ENCODE measurements around the gene PDZD2.

PDZD2 gene

GRCh38 chr5:31807789-31808540, 169.0 kb downstream of the PDZD2 start:
- Mint-ChIP-seq H3K36me3 (ENCODE audit: low read depth) (no peaks in the 10 kb centered on the region), H3K9me3 (no peaks in the 10 kb centered on the region)
- no peak for DNase-seq

DNA sequence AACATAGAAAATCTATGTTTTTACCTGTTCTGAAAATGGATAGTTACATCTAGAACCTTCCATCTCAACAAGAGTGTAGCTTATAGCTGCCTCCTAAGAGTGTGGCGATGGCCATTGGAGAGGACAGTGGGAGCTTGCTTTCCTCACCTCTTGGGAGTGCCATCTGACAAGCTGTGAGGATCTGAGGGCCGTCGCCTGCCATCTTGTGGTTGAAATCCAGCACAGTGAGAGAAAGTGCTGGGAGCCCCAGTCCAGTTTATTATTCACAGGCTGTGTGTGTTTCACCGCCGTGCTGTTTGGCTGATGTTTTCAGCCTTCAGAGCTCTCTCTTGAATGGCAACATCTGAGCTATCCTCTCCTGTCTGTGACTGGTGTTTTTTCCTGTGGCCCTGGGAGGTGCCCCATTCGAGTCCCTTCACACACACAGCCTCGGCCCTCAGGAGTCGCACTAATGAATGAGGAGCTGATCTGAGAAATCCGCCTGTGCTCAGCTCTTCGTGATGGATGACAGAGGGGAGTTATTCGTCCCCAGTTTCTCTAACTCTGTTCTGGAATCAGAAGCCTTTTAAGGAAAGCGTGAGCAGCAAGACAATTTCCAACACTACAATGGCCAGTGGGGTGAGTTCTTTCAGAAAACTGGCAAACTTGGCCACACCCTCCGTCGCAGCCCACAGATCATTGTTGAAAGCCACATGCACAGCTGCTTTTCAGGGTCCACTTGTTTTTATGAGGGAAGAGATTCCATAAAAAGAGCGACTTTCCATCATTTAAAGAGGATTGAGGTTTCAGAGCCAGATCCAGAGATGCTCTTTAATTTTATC, 170.3 kb downstream of the PDZD2 start:
- Mint-ChIP-seq H3K27ac (no peak overlapping the region), H3K27me3 (no peaks in the 10 kb centered on the region), H3K36me3 (ENCODE audit: low read depth) (no peaks in the 10 kb centered on the region), H3K4me3 (no peak overlapping the region), H3K4me1 (ENCODE audit: low read depth) (no peaks in the 10 kb centered on the region), H3K9me3 (no peaks in the 10 kb centered on the region)
- DNase-seq, result peak; percentile 30

More at GRCh38 chr5:31807789-31808540, 169.0 kb downstream of the PDZD2 start:
- Mint-ChIP-seq H3K4me3 (no peak overlapping the region), H3K4me1 (ENCODE audit: low read depth) (no peaks in the 10 kb centered on the region), H3K27ac (no peak overlapping the region), H3K27me3 (no peaks in the 10 kb centered on the region)

DNA sequence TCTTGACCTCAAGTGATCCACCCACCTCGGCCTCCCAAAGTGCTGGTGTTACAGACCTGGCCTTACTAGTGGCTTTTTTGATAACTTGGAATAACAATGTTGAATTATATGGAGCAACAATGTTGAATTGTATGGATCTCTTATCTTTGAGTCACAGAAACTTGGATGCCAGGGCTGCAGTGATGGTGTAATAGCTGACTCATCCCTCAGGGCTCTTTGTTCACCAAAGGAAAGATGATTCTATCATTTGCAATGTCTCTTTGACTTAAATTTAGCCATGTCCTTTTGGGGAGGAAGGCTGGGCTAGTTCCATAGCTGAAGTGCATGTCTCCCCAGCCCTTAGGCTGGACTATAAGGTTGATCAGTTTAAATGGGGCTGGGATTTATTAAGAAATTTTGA, 172.3 kb downstream of the PDZD2 start:
- DNase-seq, result no peak
- Mint-ChIP-seq H3K27ac (no peak overlapping the region), H3K36me3 (ENCODE audit: low read depth) (no peaks in the 10 kb centered on the region), H3K4me1 (ENCODE audit: low read depth) (no peaks in the 10 kb centered on the region), H3K27me3 (no peaks in the 10 kb centered on the region), H3K4me3 (no peak overlapping the region), H3K9me3 (no peaks in the 10 kb centered on the region)

- Mint-ChIP-seq H3K27me3 (no peaks in the 10 kb centered on the region), H3K9me3 (no peaks in the 10 kb centered on the region), H3K4me3 (no peak overlapping the region), H3K36me3 (ENCODE audit: low read depth) (no peaks in the 10 kb centered on the region), H3K27ac (no peak overlapping the region), H3K4me1 (ENCODE audit: low read depth) (no peaks in the 10 kb centered on the region)
- DNase-seq, result no peak
Observed at GRCh38 chr5:31815376-31815775, 176.4 kb downstream of the PDZD2 start.

DNA sequence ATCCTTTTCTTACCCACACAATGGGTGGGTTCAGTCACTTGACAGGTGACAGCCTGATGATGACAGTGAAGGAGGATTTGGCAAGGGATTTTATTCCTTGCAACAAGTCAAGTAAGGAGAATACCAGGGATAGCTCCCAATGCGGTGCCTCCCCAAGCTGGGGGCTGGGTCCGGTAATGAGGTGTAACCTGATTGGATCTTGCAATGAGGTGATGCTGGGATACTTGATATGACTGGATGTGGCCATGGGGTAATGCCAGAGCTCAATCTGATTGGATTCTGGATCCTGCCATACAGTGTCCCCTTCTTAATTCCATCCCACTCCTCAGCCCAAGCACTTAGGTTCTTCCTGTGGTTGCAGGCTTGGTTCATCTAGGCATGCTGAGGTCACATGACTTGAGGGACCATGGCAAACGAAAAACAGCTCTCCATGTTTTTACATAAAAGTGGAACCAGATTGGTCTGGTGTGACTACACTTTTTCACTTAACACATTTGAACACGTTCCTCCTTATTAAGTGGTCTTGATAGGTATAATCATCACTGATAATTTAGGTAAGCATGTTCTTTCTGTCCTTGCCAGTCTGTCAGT, 181.1 kb downstream of the PDZD2 start:
- H3K4me1 Mint-ChIP-seq (ENCODE audit: low read depth), result no peaks in the 10 kb centered on the region
- no peak for DNase-seq
- no peak overlapping the region for H3K27ac Mint-ChIP-seq
- H3K4me3 Mint-ChIP-seq, result no peak overlapping the region
- H3K36me3 Mint-ChIP-seq (ENCODE audit: low read depth), result no peaks in the 10 kb centered on the region
- no peaks in the 10 kb centered on the region for H3K9me3 Mint-ChIP-seq
- peaks cover 6% of the 10 kb centered on the region for H3K27me3 Mint-ChIP-seq

DNA sequence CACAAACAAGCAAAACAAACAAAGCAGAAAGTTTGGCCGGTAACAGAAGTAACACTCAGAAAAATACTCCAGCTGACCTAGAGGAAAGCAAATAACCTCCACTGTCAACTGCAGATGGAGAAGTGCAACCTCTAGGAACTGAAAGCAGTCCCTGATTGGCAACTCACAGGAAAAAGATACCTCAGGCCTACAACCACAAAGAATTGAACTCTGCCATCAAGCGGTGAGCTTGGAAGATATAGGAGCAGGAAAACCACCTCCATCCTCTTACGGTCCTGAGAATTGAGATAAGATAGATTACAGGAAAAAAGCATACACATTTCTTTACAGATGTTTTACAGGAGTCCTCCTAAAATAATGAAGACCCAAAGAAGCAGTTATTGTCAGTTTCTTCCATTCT, 184.5 kb downstream of the PDZD2 start:
- peaks cover 7% of the 10 kb centered on the region for H3K27me3 Mint-ChIP-seq
- peaks cover 9% of the 10 kb centered on the region for H3K4me1 Mint-ChIP-seq (ENCODE audit: low read depth)
- H3K4me3 Mint-ChIP-seq, result no peak overlapping the region
- no peak overlapping the region for H3K27ac Mint-ChIP-seq
- DNase-seq, result no peak
- no peaks in the 10 kb centered on the region for H3K9me3 Mint-ChIP-seq
- H3K36me3 Mint-ChIP-seq (ENCODE audit: low read depth), result no peaks in the 10 kb centered on the region

DNA sequence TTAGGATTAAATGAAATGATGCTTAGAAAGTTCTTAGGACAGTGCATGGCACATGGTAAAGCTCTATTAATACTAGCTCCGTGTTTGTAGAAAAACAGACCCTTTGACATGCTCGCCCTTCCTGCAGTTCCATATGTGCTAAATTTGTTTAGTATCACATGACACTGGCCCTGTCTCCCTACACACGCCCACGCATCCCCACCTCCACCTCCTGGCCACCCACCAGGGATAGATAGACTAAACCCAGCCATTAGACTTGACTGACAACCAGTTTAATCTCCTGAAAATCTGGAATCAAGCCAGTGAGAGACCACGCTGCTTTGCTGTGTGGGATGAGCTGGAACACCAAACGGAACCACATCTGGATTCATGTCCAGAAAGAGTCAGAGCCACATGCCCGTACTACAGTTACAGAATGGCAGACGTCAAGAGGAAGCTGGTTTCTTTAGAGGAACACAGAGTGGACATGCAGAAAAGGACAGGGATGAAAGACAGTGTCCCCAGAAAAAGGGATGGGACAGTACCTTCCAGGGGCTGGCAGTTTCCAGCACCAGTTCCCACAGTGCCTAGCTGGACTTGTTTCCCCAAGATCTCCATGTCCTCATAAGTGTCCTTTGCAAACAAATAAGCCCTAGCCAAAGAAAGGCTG, 186.1 kb downstream of the PDZD2 start:
- Mint-ChIP-seq H3K9me3 (no peaks in the 10 kb centered on the region), H3K36me3 (ENCODE audit: low read depth) (no peaks in the 10 kb centered on the region), H3K4me1 (ENCODE audit: low read depth) (peaks cover 9% of the 10 kb centered on the region), H3K27ac (no peak overlapping the region), H3K27me3 (peaks cover 7% of the 10 kb centered on the region), H3K4me3 (no peak overlapping the region)
- no peak for DNase-seq

- DNase-seq, result peak; percentile 33
- peaks cover 9% of the 10 kb centered on the region for H3K4me1 Mint-ChIP-seq (ENCODE audit: low read depth)
- H3K27ac Mint-ChIP-seq, result no peak overlapping the region
- no peak overlapping the region for H3K4me3 Mint-ChIP-seq
- peaks cover 7% of the 10 kb centered on the region for H3K27me3 Mint-ChIP-seq
- no peaks in the 10 kb centered on the region for H3K36me3 Mint-ChIP-seq (ENCODE audit: low read depth)
- H3K9me3 Mint-ChIP-seq, result no peaks in the 10 kb centered on the region
Observed at GRCh38 chr5:31825518-31826068, 186.7 kb downstream of the PDZD2 start.

DNA sequence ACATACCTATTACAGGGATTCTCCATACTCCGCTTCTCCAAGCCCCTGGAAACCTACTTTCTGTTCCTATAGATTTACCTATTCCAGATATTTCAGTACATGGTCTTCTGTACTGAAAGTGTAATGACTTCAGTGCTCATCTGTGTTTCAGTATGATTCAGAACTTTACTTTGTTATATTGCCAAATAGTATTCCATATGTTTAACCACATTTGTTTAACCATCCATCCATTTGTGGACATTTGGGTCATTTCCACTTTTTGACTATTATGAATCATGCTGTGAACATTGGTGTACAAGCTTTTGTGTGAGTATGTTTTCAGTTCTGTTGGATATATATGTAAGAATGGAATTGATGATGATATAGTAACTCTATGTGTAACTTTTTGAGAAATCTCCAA, 188.9 kb downstream of the PDZD2 start:
- peaks cover 7% of the 10 kb centered on the region for H3K27me3 Mint-ChIP-seq
- H3K9me3 Mint-ChIP-seq, result no peaks in the 10 kb centered on the region
- H3K4me1 Mint-ChIP-seq (ENCODE audit: low read depth), result peaks cover 9% of the 10 kb centered on the region
- DNase-seq, result no peak
- no peak overlapping the region for H3K4me3 Mint-ChIP-seq
- H3K27ac Mint-ChIP-seq, result no peak overlapping the region
- H3K36me3 Mint-ChIP-seq (ENCODE audit: low read depth), result no peaks in the 10 kb centered on the region

DNA sequence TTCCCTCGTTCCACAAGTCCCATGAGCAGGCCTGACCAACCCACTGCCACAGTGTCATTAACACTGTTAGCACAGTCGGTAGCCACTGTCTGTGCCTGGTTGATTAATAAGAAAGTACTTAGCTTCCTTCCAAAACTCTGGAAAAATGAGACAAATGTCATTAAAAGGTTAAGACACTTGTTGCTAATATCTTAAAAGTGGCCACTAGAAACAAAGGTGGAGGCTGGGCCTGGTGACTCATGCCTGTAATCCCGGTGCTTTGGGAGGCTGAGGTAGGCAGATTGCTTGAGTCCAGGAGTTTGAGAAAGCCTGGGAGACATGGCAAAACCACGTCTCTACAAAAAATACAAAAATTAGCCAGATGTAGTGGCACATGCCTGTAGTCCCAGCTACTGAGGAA, 194.0 kb downstream of the PDZD2 start:
- H3K4me1 Mint-ChIP-seq (ENCODE audit: low read depth), result no peaks in the 10 kb centered on the region
- H3K4me3 Mint-ChIP-seq, result no peak overlapping the region
- H3K27ac Mint-ChIP-seq, result no peak overlapping the region
- no peaks in the 10 kb centered on the region for H3K9me3 Mint-ChIP-seq
- no peaks in the 10 kb centered on the region for H3K36me3 Mint-ChIP-seq (ENCODE audit: low read depth)
- no peak for DNase-seq
- no peaks in the 10 kb centered on the region for H3K27me3 Mint-ChIP-seq

DNA sequence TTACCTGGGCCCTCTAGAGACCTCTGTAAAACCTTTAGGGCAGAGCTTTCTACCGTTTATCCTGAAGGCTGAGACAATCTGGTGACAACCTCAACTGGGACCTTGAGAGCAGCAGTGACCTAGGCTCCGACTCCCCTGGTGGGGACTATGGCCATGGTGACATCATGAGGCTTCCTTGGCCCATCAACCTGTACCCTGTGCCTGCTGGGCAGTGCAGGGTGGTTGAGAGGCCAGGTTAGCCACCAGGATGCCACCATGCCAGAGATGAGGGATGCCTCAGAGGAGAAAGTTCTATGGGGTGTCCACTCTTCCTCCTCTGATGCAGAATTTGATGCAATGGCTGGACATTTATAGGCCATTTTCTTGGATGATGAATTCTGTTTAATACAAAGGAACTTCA, 194.8 kb downstream of the PDZD2 start:
- H3K9me3 Mint-ChIP-seq, result no peaks in the 10 kb centered on the region
- DNase-seq, result no peak

DNA sequence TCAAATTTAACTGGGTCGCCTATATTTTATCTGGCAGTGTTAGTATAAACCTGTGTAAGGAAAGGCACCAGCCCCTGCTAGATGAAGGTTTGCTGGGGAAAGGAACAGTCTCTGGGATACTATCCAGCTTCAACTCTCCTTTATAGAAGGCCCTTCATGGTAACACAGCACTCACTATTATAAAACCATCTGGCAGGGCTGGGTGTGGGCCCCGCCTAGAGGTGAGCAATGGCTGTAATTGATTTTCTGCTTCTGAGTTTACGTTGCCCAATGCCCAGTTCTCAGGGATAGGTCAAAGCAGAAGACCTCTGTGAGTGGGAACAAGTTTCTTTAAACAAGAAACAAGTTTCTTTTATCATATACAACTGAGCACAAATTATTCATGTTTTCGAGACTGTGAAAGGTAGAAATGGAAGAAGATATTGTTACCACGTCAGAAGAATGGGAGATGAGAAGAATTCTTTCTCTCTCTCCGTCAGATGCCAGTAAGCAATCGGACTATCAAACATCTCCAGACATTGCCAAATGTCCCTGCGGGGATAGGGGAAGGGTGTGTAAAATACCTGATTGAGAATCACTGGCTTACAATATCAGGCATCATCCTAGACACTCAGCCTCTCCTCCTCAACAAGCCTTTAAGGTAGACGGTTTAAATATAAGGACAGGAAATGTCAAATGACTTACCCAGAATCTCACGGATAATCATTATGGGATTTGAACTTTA, 205.9 kb downstream of the PDZD2 start:
- H3K36me3 Mint-ChIP-seq (ENCODE audit: low read depth), result no peaks in the 10 kb centered on the region
- H3K27me3 Mint-ChIP-seq, result no peaks in the 10 kb centered on the region
- no peak overlapping the region for H3K27ac Mint-ChIP-seq
- H3K4me1 Mint-ChIP-seq (ENCODE audit: low read depth), result no peaks in the 10 kb centered on the region
- no peaks in the 10 kb centered on the region for H3K9me3 Mint-ChIP-seq
- no peak overlapping the region for H3K4me3 Mint-ChIP-seq
- no peak for DNase-seq

More for the DNA sequence above, 194.8 kb downstream of the PDZD2 start:
- Mint-ChIP-seq H3K36me3 (ENCODE audit: low read depth) (no peaks in the 10 kb centered on the region), H3K27ac (no peak overlapping the region), H3K4me1 (ENCODE audit: low read depth) (no peaks in the 10 kb centered on the region), H3K27me3 (no peaks in the 10 kb centered on the region), H3K4me3 (no peak overlapping the region)

DNA sequence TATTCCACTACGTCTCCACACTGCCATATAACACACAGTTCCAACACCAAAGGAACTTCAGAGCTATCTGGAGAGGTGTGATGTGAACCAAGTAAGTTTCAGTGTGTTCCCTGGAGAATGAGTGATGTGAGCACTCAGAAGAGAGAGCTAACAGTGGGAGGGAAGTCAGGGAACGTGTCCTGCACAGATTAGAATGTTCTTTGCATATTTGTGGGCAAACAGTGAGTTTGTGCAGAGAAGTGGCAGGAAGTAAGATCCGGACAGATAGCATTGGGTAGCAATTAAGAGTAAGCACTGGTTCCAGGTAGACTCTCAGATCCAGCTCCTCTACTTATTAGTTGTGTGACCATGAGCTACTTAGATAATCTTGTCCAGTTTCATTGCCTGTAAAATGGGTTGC, 206.4 kb downstream of the PDZD2 start:
- Mint-ChIP-seq H3K36me3 (ENCODE audit: low read depth) (no peaks in the 10 kb centered on the region), H3K4me1 (ENCODE audit: low read depth) (no peaks in the 10 kb centered on the region), H3K4me3 (no peak overlapping the region), H3K27me3 (no peaks in the 10 kb centered on the region), H3K9me3 (no peaks in the 10 kb centered on the region), H3K27ac (no peak overlapping the region)
- no peak for DNase-seq

GRCh38 chr5:31846934-31847333, 208.0 kb downstream of the PDZD2 start:
- H3K9me3 Mint-ChIP-seq, result no peaks in the 10 kb centered on the region
- no peaks in the 10 kb centered on the region for H3K36me3 Mint-ChIP-seq (ENCODE audit: low read depth)
- H3K27ac Mint-ChIP-seq, result no peak overlapping the region
- H3K4me1 Mint-ChIP-seq (ENCODE audit: low read depth), result peaks cover 4% of the 10 kb centered on the region
- no peak overlapping the region for H3K4me3 Mint-ChIP-seq
- no peak for DNase-seq
- H3K27me3 Mint-ChIP-seq, result no peaks in the 10 kb centered on the region
